Mesodermal cell (in vitro differentiated cells): Measurements from ENCODE around the gene TBCA.

Experiments
- H3K27ac ChIP-seq: 2 replicates; pipeline ENCODE4 v1.7.0; 2013; ENCODE audit warnings: mild to moderate bottlenecking, low read depth, low read length, moderate library complexity; ENCODE audit not compliant: severe bottlenecking
- H3K36me3 ChIP-seq: 2 replicates; pipeline ENCODE4 v1.7.1; 2013; ENCODE audit warnings: mild to moderate bottlenecking, low read length, moderate library complexity; ENCODE audit not compliant: control insufficient read depth, insufficient read depth
- H3K4me1 ChIP-seq: one replicate; pipeline ENCODE4 v1.7.1; 2013; ENCODE audit warnings: mild to moderate bottlenecking, low read length; ENCODE audit not compliant: insufficient read depth, control insufficient read depth, poor library complexity, severe bottlenecking
- H3K4me3 ChIP-seq: 2 replicates; pipeline ENCODE4 v1.7.0; 2013; ENCODE audit warnings: low read length, control low read depth, mild to moderate bottlenecking; ENCODE audit not compliant: insufficient read depth, poor library complexity, severe bottlenecking; ENCODE audit errors: extremely low read depth
- H3K9me3 ChIP-seq: 2 replicates; pipeline ENCODE4 v1.7.1; 2013; ENCODE audit warnings: mild to moderate bottlenecking, low read length, moderate library complexity; ENCODE audit not compliant: control insufficient read depth
- WGBS, 2 experiments: methylation state at CpG; one replicate each; pipeline ENCODE4 v1.1.5; 2013; ENCODE audit warnings: missing lambda C conversion rate in 2 of 2; ENCODE audit not compliant: insufficient coverage in 2 of 2; 5-methylcytosine and 5-hydroxymethylcytosine counted together

TBCA gene

GRCh38 chr5:77748160-77748559 lies 28.0 kb downstream of the TBCA start:
- WGBS, 2 experiments, result no CpG with 5 or more reads among the region's 2 CpGs
- Histone ChIP-seq H3K9me3 (no peaks in the 10 kb centered on the region), H3K27ac (no peak overlapping the region), H3K36me3 (no peaks in the 10 kb centered on the region), H3K4me1 (no peaks in the 10 kb centered on the region), H3K4me3 (no peak overlapping the region)

GRCh38 chr5:77744116-77744515 lies 32.0 kb downstream of the TBCA start:
- Histone ChIP-seq H3K27ac (no peak overlapping the region), H3K4me3 (no peak overlapping the region)
- 44% methylated on average over 1 of the region's 2 CpGs; no CpG with 5 or more reads in 1 of the 2 experiments for WGBS, 2 experiments

GRCh38 chr5:77743181-77743580 lies 33.0 kb downstream of the TBCA start:
- H3K4me3 ChIP-seq, result no peak overlapping the region
- H3K27ac ChIP-seq, result no peak overlapping the region
- H3K4me1 ChIP-seq, result no peaks in the 10 kb centered on the region
- WGBS, 2 experiments, result 100% methylated on average over 2 of the region's 3 CpGs
- no peaks in the 10 kb centered on the region for H3K36me3 ChIP-seq
- H3K9me3 ChIP-seq, result no peaks in the 10 kb centered on the region

More at GRCh38 chr5:77744116-77744515, 32.0 kb downstream of the TBCA start:
- H3K4me1 ChIP-seq, result no peaks in the 10 kb centered on the region
- no peaks in the 10 kb centered on the region for H3K36me3 ChIP-seq
- H3K9me3 ChIP-seq, result no peaks in the 10 kb centered on the region

GRCh38 chr5:77741608-77742007 lies 34.5 kb downstream of the TBCA start:
- Histone ChIP-seq H3K4me3 (no peak overlapping the region), H3K36me3 (no peaks in the 10 kb centered on the region), H3K4me1 (no peaks in the 10 kb centered on the region), H3K27ac (no peak overlapping the region), H3K9me3 (no peaks in the 10 kb centered on the region)
- WGBS, 2 experiments, result 100% methylated on average over 1 to 2 of the region's 3 CpGs

GRCh38 chr5:77734885-77735284 lies 41.3 kb downstream of the TBCA start:
- Histone ChIP-seq H3K4me3 (no peak overlapping the region), H3K36me3 (peaks cover 18% of the 10 kb centered on the region)
- no CpG with 5 or more reads among the region's 2 CpGs for WGBS, 2 experiments

GRCh38 chr5:77733130-77733529 lies 43.0 kb downstream of the TBCA start:
- WGBS, 2 experiments, result 81 to 92% methylated on average over 2 to 3 of the region's 3 CpGs
- Histone ChIP-seq H3K9me3 (peaks cover 13% of the 10 kb centered on the region), H3K4me3 (no peak overlapping the region), H3K27ac (no peak overlapping the region), H3K36me3 (peaks cover 18% of the 10 kb centered on the region), H3K4me1 (no peaks in the 10 kb centered on the region)

More at GRCh38 chr5:77734885-77735284, 41.3 kb downstream of the TBCA start:
- Histone ChIP-seq H3K27ac (no peak overlapping the region), H3K9me3 (peaks cover 13% of the 10 kb centered on the region), H3K4me1 (no peaks in the 10 kb centered on the region)

GRCh38 chr5:77727190-77727589 lies 48.9 kb downstream of the TBCA start:
- no peak overlapping the region for H3K27ac ChIP-seq
- H3K9me3 ChIP-seq, result no peaks in the 10 kb centered on the region
- H3K4me3 ChIP-seq, result no peak overlapping the region
- H3K4me1 ChIP-seq, result no peaks in the 10 kb centered on the region
- no peaks in the 10 kb centered on the region for H3K36me3 ChIP-seq
- WGBS, 2 experiments, result no CpG with 5 or more reads among the region's 3 CpGs

GRCh38 chr5:77725616-77726015 lies 50.5 kb downstream of the TBCA start:
- Histone ChIP-seq H3K4me3 (no peak overlapping the region), H3K27ac (no peak overlapping the region), H3K4me1 (no peaks in the 10 kb centered on the region), H3K36me3 (no peaks in the 10 kb centered on the region), H3K9me3 (no peaks in the 10 kb centered on the region)
- WGBS, 2 experiments, result 85 to 100% methylated on average over 3 to 7 of the region's 7 CpGs

- H3K27ac ChIP-seq, result no peak overlapping the region
- no peaks in the 10 kb centered on the region for H3K4me1 ChIP-seq
- no peaks in the 10 kb centered on the region for H3K9me3 ChIP-seq
- WGBS, 2 experiments, result 89 to 94% methylated on average over 3 of the region's 5 CpGs
- no peak overlapping the region for H3K4me3 ChIP-seq
- H3K36me3 ChIP-seq, result no peaks in the 10 kb centered on the region
Measured at GRCh38 chr5:77724934-77725333, 51.2 kb downstream of the TBCA start.

GRCh38 chr5:77719666-77720363 lies 56.3 kb downstream of the TBCA start:
- Histone ChIP-seq H3K4me3 (no peak overlapping the region), H3K4me1 (no peaks in the 10 kb centered on the region), H3K36me3 (no peaks in the 10 kb centered on the region), H3K9me3 (no peaks in the 10 kb centered on the region), H3K27ac (no peak overlapping the region)
- 100% methylated on average over 2 of the region's 3 CpGs; no CpG with 5 or more reads in 1 of the 2 experiments for WGBS, 2 experiments

- no peaks in the 10 kb centered on the region for H3K36me3 ChIP-seq
- H3K9me3 ChIP-seq, result no peaks in the 10 kb centered on the region
- 86 to 96% methylated on average over 3 of the region's 6 CpGs for WGBS, 2 experiments
- H3K4me3 ChIP-seq, result no peak overlapping the region
- no peaks in the 10 kb centered on the region for H3K4me1 ChIP-seq
- H3K27ac ChIP-seq, result no peak overlapping the region
Measured at GRCh38 chr5:77718934-77719610, 57.1 kb downstream of the TBCA start.
